HG03060 (cell line): ENCODE results near the gene MIB2.
"Not testable (repeated sequence)": the region's sequence is repeated elsewhere in the genome, so short reads cannot be mapped to it uniquely, and the experiment has no call there.

Experiments used
- ATAC-seq: cut with Tn5 transposase; IDR thresholded peaks from one replicate; pipeline ENCODE4 v1.9.1; 2021; ENCODE audit warnings: low read depth, moderate number of reproducible peaks; ENCODE audit not compliant: unreplicated experiment

MIB2 gene

GRCh38 chr1:1625824-1626206 lies 10.5 kb downstream of the MIB2 start:
- no peak for ATAC-seq

- no peak for ATAC-seq
Observed at GRCh38 chr1:1626207-1627141, 11.2 kb downstream of the MIB2 start.

DNA sequence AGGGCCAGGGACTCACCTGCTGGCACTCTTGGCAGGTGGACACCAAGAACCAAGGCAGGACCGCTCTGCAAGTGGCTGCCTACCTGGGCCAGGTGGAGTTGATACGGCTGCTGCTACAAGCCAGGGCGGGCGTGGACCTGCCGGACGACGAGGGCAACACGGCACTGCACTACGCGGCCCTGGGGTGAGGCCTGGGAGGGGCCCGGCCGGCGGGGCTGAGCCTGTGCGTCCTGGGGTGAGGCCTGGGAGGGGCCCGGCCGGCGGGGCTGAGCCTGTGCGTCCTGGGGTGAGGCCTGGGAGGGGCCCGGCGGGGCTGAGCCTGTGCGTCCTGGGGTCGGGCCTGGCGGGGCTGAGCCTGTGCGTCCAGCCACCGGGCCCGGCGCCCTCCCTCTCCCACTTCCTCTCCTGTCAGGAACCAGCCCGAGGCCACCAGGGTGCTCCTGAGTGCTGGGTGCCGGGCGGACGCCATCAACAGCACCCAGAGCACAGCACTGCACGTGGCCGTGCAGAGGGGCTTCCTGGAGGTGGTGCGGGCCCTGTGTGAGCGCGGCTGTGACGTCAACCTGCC lies 12.0 kb downstream of the MIB2 start:
- no peak for ATAC-seq

DNA sequence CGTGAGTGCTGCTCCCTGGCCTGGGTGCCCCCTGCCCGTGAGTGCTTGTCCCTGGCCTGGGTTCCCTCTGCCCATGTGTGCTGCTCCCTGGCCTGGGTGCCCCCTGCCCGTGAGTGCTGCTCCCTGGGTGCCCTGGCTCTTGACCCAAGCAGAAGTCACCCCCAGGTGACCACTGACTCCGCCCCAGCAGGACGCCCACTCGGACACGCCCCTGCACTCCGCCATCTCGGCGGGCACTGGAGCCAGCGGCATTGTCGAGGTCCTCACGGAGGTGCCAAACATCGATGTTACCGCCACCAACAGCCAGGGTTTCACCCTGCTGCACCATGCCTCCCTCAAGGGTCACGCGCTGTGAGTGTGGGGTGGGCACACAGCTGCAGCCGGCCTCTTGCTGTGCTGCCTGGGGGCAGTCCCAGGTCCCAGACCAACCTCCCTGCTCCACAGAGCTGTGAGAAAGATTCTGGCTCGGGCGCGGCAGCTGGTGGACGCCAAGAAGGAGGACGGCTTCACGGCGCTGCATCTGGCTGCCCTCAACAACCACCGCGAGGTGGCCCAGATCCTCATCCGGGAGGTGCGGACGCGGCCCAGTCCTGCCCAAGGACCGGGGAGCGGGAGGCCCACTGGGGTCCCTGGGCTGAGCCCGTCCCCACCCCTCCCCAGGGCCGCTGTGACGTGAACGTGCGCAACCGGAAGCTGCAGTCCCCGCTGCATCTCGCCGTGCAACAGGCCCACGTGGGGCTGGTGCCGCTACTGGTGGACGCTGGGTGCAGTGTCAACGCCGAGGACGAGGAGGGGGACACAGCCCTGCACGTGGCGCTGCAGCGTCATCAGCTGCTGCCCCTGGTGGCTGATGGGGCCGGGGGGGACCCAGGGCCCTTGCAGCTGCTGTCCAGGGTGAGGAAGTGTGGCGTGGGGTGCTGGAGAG lies 12.8 kb downstream of the MIB2 start:
- no peak for ATAC-seq

- no peak for ATAC-seq
Observed at GRCh38 chr1:1628754-1629429, 13.6 kb downstream of the MIB2 start.

DNA sequence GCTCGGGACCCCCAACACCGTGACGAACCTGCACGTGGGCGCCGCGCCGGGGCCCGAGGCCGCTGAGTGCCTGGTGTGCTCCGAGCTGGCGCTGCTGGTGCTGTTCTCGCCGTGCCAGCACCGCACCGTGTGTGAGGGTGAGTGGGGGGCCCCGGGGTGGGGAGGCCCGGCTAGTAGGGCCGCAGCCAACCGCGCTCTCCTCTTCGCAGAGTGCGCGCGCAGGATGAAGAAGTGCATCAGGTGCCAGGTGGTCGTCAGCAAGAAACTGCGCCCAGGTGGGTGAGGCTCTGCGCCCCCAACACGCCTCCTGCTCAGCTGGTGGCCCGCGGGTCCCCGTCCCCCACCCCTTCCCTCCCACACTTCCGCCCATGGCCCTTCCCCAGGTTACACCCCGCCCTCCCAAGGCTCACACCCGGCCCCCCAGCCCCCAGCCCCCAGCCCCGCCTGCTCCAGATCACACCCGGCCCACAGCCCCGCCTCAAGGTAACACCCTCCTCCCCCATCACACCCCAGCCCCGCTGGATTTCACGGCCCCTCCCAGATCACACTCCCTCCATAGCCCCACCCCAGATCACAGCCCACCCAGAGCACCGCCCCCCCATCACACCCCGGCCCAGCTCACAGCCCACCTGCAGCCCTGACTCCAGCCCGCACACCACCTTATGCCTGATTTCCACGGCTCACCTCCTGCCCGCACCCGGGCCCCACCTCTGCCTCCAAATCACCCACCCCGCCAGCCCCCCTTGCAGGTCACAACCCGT lies 14.3 kb downstream of the MIB2 start:
- ATAC-seq, result no peak

DNA sequence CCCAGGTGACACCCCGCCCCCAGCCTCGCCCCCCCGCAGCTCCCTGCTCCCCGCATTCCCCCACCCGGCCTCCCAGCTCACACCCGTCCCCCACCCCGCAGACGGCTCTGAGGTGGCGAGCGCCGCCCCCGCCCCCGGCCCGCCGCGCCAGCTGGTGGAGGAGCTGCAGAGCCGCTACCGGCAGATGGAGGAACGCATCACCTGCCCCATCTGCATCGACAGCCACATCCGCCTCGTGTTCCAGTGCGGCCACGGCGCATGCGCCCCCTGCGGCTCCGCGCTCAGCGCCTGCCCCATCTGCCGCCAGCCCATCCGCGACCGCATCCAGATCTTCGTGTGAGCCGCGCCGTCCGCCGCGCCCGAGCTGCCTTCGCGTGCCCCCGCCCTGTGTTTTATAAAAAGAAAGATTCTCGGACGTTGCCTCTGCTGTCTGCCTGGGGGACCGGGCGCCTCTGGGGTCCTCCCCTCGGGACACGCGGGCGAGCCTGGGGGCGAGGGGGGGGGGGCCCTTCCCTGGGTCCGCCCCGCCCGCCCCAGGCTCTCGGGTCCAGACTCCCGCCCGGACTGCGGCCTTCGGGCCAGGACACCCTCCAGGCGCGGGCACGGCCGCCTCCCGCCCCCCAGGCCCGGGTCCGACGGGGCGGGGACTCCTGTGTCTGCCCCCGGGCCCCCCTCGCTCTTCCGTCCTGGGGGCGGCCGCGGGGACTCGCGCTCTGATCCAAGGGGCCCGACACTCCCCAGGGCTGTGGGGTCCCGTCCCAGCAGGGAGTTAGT lies 15.1 kb downstream of the MIB2 start:
- ATAC-seq, result peak; percentile 41

GRCh38 chr1:1630965-1631781 lies 15.9 kb downstream of the MIB2 start:
- ATAC-seq, result no peak

GRCh38 chr1:1631782-1632420 lies 16.6 kb downstream of the MIB2 start, which contains the start of gene MMP23B:
Gene MMP23B (plus strand): TSS chr1:1632173. CDS start chr1:1632219, 46 bp downstream.
- ATAC-seq, result no peak

DNA sequence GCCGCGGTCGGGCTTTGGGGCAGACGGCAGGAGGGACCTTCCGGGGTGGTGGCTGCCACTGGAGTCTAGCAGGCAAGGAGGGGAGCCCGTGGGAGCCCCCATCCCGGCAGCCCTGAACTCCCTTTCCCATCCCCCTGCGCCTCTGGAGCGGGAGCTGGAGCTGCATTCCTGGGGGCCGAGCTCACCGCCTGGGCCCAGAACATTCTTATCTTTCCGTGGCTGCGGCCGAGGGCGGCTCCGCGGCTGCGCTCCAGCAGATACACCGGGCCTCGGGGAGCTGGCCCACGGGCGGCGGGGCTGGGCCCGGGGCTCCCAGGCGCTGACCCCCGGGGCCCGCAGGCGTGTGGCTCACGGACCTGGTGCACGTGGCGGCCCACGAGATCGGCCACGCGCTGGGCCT lies 18.1 kb downstream of the MIB2 start:
- not testable (repeated sequence) for ATAC-seq

GRCh38 chr1:1634613-1635012 lies 19.3 kb downstream of the MIB2 start:
- ATAC-seq, result not testable (repeated sequence)

DNA sequence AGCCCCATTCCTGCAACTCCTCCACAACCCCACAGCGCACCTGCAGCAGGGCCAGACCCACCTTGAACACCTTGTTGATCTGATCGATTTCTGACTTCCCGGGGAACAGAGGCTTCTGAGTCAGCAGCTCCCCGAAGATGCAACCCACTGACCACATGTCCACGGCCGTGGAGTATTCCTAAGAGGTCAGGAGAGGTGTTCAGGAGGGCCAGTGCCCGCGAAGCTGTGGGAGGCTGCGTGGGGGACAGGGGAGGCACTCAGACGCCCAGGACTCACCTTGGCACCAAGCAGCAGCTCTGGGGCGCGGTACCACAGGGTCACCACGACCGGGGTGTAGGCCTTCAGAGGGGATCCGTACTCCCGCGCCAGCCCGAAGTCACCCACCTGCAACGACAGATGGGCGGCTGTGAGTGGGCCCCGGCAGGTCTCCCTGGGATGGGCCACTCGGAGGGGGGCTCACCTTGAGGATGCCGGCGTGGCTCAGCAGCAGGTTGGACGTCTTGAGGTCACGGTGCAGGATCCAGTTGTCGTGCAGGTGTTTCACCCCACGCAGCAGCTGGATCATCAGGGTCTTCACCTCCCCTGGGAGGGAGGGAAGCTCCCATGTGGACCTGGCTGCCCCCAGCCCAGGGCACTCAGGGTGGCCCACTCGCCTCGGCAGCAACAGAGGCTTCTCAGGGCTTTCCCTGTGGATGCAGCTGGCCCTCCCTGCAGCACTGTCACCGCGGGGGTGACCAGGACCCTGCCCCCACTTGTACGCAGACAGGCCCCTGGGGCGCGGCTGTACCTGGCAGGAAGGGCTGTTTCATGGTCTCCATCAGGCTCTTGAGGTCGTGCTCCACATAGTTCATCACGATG lies 21.6 kb downstream of the MIB2 start:
- not testable (repeated sequence) for ATAC-seq

GRCh38 chr1:1637479-1637875 lies 22.2 kb downstream of the MIB2 start:
- ATAC-seq, result not testable (repeated sequence)

DNA sequence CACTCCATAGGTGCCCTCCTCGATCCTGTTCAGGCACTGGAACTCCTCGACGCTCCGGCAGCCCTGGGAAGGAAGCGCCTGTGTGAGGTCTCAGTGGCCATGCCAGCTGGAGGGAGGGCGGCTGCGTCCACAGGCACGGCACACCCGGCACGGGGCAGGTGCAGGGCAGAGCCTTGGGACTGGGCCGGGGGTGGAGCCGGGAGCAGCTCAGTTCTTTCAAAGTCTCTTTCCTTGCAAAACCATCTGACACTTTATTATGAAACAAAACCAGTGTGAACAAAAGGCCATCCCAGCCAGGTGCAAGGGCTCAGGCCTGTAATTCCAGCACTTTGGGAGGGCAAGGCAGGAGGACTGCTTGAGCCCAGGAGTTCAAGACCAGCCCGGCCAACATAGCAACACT lies 23.2 kb downstream of the MIB2 start:
- not testable (repeated sequence) for ATAC-seq

- not testable (repeated sequence) for ATAC-seq
Observed at GRCh38 chr1:1639368-1639767, 24.1 kb downstream of the MIB2 start.

- ATAC-seq, result not testable (repeated sequence)
Observed at GRCh38 chr1:1640081-1640480, 24.8 kb downstream of the MIB2 start.
